ENCODE data around the gene TRIM49B.
"Not testable (repeated sequence)": the region's sequence is repeated elsewhere in the genome, so short reads cannot be mapped to it uniquely, and the experiment has no call there.

TRIM49B gene, protein sequence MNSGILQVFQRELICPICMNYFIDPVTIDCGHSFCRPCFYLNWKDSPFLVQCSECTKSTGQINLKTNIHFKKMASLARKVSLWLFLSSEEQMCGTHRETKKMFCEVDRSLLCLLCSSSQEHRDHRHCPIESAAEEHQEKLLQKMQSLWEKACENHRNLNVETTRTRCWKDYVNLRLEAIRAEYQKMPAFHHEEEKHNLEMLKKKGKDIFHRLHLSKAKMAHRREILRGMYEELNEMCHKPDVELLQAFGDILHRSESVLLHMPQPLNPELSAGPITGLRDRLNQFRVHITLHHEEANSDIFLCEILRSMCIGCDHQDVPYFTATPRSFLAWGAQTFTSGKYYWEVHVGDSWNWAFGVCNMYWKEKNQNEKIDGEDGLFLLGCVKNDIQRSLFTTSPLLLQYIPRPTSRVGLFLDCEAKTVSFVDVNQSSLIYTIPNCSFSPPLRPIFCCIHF

DNA sequence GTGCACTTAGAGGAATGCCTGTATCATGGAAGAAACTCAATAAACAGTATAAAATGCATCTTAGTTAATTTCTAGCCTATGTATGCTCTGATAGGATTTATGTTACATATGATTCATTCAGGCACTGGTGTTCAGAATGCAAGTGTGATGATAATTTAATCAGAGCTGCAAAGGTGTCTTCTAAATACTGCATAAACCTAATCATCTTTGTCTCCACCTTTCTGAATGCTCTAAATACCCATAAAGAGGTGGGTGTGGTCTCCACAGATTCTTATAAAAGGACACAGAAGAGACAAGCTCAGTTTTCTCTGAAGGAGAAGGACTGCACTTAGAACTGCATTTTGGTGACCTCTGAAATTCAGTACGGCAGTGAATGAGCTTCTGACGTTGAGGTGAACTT lies at the start of gene TRIM49B:
TSS of gene TRIM49B (plus strand) at position 301 of the 400 bp plus-strand sequence. CDS start 2,777 bp downstream, outside the sequence.
- DNase-seq, result not testable (repeated sequence)

DNA sequence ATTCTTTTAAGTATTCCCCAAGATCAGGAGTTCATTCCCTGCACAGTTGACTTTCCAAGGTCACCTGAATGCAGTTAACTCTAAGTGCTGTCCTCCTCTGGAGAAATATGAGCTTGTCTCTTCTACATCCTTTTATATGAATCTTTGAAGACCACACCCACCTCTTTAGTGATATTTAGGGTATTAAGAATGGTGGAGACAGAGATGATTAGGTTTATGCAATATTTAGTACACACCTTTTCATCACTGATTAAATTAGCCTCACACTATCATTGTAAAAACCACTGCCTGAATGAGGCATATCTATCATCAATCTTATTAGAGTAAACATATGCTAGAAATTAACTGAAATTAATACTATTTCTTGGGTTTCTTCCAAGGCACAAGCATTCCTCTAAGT lies 44.8 kb upstream of the TRIM49B start, which contains the start of gene TRIM51G:
TSS of gene TRIM51G (minus strand) at position 101 of the 400 bp plus-strand sequence. CDS start 2,190 bp downstream, outside the sequence.
- not testable (repeated sequence) for DNase-seq

DNA sequence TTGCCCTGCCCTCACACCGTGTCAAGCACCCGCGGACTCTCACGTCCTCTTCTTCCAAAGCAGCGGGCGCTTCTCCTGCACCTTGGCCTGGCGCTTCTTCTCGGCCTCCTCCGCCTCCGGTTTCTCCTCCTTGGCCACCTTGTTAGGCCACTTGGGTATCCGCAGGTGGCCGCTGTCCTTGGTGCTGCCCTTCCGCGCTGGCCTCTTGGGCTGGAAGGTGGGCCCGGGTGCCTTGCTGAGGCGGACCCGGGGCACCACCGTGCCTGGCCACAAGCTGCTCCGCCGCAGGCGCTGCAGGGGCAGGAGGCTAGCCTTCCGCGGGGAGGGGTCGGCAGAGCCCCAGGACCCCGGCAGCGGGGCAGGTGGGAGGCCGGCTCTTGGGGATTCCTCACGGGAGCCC lies 19.6 kb downstream of the TRIM49B start:
- DNase-seq, result not testable (repeated sequence)

DNA sequence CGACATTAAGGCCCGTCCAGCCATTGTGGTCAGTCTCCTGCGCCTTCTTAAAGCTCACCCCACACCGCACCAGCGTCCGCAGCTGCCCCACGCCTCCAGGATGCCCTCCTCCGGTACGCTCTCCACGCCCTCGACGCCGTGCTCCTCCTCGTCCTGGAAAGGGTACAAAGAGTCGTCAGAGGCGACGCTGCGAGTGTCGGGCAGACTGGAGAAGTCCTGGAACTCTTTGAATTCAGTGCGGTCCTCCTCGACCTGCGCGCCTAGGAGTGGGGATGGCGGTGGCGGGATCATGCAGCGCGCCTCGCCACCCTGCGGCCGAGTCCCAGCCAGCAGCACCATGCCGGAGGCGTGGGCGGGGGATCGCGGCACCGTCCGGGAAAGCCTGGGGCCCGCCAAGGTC lies 21.2 kb downstream of the TRIM49B start:
- DNase-seq, result not testable (repeated sequence)

DNA sequence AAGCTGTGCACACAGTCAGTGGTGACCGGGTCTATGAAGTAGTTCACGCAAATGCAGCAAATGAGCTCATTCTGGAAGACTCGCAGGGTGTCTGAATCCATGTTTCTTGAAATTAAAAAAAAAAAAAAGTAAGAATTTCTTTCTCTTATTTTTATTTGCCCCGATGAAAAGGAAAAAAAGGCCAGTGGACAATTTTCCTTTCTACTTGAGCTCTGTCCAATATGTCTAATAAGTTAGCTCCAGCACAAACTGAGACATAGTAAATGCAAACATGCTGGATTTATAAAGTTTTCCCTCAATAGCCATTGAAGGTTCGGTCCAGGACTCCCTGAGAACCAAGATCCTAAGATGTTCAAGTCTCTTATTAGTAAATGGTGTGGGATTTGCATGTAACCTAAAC lies 30.4 kb downstream of the TRIM49B start, which contains the start of gene TRIM64C:
TSS of gene TRIM64C (minus strand) at position 101 of the 400 bp plus-strand sequence. CDS start at position 101, 0 bp downstream.
- not testable (repeated sequence) for DNase-seq

DNA sequence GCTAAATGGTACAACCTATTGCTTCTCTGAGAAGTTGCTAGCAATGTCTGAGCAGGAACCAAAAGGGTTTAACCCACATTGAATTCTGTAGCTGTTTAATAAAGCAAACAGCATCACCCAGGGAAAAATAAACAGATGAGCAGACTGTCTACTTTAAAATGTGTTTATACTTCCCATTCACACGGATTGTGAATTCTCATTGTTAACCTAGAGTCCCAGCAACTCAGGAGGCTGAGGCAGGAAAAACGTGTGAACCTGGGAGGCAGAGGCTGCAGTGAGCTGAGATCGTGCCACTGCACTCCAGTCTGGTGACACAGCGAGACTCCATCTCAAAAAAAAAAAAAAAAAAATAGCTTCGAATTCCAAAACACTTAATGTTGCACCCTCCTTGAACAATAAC lies 41.3 kb downstream of the TRIM49B start:
- DNase-seq, result not testable (repeated sequence)

All from suppressor macrophage treated with lipopolysaccharide for 4 hours (primary cell).